Peyer's patch (tissue), 4 donors: ENCODE measurements around the gene MBD4. TPM values are rescaled to one million over a fixed set of nuclear protein-coding genes. Genes with fewer than 3 reads are reported as not detected.
A peak's percentile ranks its signal among the peaks of the same experiment; 100 is the strongest.

ENCODE experiments used
- DNase-seq, 3 donors: peaks; one replicate each; pipeline ENCODE4 v3.0.0-alpha.2; 2017 to 2019
- H3K27ac ChIP-seq, 4 donors: fragments of 200-600 bp; sonication (generic); one replicate each; pipeline ENCODE4 v1.5.1; 2016 to 2019
- H3K27me3 ChIP-seq, 2 donors: fragments of 200-600 bp; sonication (generic); one replicate each; pipeline ENCODE4 v1.5.1; 2019
- H3K36me3 ChIP-seq, 3 donors: fragments of 200-600 bp; sonication (generic); one replicate each; pipeline ENCODE4 v1.5.1; 2016 to 2019
- H3K4me1 ChIP-seq, 4 donors: fragments of 200-600 bp; sonication (generic); one replicate each; pipeline ENCODE4 v1.5.1; 2016 to 2019
- H3K4me3 ChIP-seq, 4 donors: fragments of 200-600 bp; sonication (generic); 1 replicate in 3 of 4; 2 replicates in 1 of 4; pipeline ENCODE4 v1.5.1; 2016 to 2019; ENCODE audit warnings: mild to moderate bottlenecking in 1 of 4
- H3K9me3 ChIP-seq, 4 donors: fragments of 200-600 bp; sonication (generic); one replicate each; pipeline ENCODE4 v1.5.1; 2016 to 2019; ENCODE audit warnings: mild to moderate bottlenecking in 1 of 4
- POLR2A ChIP-seq, 2 donors: fragments of 450-650 bp; IDR thresholded peaks; one replicate each; pipeline ENCODE4 v1.5.1; 2017; ENCODE audit warnings: antibody characterized with exemption in 2 of 2, mild to moderate bottlenecking in 2 of 2, moderate library complexity in 2 of 2
- total RNA-seq, 4 donors: library from RNA; depleted of rRNA; stranded (reverse); fragments of >200 nt; gene quantifications; one replicate each; pipeline ENCODE4 v1.1.0, GENCODE V29; 2016
- TF ChIP-seq, protein P1 (sequence below), 6 experiments: fragments of 450-650 bp in 4 of 6; fragments of 200-600 bp in 2 of 6; sonication (generic) in 1 of 6; IDR thresholded peaks; one replicate each; pipeline ENCODE4 v1.5.1; 2017 to 2019; ENCODE audit warnings: antibody characterized with exemption in 6 of 6, mild to moderate bottlenecking in 3 of 6, moderate library complexity in 1 of 6

The MBD4 gene
- total RNA-seq, 4 donors from 2014 or later = 19.8 to 106 (median 38.3) TPM

DNA sequence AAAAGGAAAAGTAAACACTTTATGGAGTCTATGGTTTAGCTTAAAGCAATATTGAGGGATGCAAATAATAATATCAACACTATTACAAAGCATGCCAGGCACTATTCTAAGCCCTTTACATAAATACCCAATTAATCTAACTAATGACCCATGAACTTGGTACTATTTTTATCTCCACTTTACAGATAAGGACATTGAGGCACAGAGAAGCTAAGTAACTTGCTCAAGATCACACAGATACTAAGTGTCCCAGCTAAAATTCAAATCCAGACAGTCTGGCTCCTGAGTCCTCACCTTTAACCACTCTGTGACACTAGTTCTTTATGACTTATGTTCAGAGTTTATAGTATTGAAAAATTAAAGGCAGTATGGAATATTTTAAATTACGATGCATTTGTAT lies 5.6 kb downstream of the MBD4 start:
- Histone ChIP-seq H3K4me1 (peaks cover 0 to 19% (median 5%) of the 10 kb centered on the region in 4 donors), H3K27ac (peak overlapping the region in 1 of 4 donors; percentile 50), H3K36me3 (peaks cover 0 to 63% (median 0%) of the 10 kb centered on the region in 3 donors), H3K27me3 (no peaks in the 10 kb centered on the region), H3K9me3 (no peaks in the 10 kb centered on the region), H3K4me3 (no peak overlapping the region)
- TF ChIP-seq, protein P1, sequence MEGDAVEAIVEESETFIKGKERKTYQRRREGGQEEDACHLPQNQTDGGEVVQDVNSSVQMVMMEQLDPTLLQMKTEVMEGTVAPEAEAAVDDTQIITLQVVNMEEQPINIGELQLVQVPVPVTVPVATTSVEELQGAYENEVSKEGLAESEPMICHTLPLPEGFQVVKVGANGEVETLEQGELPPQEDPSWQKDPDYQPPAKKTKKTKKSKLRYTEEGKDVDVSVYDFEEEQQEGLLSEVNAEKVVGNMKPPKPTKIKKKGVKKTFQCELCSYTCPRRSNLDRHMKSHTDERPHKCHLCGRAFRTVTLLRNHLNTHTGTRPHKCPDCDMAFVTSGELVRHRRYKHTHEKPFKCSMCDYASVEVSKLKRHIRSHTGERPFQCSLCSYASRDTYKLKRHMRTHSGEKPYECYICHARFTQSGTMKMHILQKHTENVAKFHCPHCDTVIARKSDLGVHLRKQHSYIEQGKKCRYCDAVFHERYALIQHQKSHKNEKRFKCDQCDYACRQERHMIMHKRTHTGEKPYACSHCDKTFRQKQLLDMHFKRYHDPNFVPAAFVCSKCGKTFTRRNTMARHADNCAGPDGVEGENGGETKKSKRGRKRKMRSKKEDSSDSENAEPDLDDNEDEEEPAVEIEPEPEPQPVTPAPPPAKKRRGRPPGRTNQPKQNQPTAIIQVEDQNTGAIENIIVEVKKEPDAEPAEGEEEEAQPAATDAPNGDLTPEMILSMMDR (IDR thresholded peaks at IDR 0.05) = no peak
- no peak for TF ChIP-seq POLR2A (IDR thresholded peaks at IDR 0.05)
- no peak for DNase-seq

DNA sequence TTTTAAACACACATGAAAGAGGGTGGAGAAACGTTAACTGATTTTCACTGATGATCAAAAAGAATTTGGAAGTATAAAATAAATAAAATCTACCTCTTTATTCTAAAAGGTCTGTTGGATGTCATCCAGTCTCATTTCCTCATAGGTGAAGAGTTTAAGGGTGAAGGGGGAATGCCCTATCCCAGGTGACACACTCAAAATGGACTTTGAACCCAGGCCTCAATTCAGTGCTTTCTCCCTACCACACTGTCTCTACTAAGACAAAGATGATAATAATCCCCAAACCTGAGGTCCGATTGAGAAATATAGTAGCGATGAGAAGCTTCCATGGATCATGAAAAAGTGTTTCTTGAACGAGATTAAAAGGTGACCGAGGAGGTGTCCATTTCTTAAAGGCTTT lies 6.2 kb downstream of the MBD4 start:
- no peaks in the 10 kb centered on the region for H3K27me3 ChIP-seq
- peaks cover 0 to 17% (median 5%) of the 10 kb centered on the region in 4 donors for H3K4me1 ChIP-seq
- no peak overlapping the region for H3K4me3 ChIP-seq
- peak in 1 of 3 donors; percentile 65 for DNase-seq
- peak overlapping the region in 1 of 4 donors; percentile 45 for H3K27ac ChIP-seq
- peaks cover 0 to 63% (median 0%) of the 10 kb centered on the region in 3 donors for H3K36me3 ChIP-seq
- no peaks in the 10 kb centered on the region for H3K9me3 ChIP-seq
- TF ChIP-seq, protein P1 (IDR thresholded peaks at IDR 0.05) = no peak
- no peak for TF ChIP-seq POLR2A (IDR thresholded peaks at IDR 0.05)

DNA sequence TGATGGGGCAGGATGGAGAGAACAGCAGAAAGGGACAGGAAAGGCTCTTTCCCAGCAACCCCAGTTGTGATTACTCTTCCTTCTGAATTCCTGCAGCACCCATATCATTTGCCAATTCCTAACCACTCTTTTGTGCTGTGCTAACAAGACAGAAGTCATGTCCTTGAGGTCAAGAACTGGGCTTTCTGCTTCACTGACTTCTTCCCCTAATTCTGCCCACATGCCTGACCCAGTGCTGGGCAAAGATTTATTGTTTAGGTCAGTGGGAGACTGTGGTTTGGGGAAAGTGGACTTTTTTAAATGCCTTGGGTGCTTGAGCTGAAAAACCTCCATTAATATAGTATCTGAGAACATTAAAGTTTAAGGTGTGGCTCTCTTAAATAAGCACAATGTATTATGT lies 7.1 kb downstream of the MBD4 start:
- H3K9me3 ChIP-seq = no peaks in the 10 kb centered on the region
- peaks cover 0 to 60% (median 0%) of the 10 kb centered on the region in 3 donors for H3K36me3 ChIP-seq
- H3K4me3 ChIP-seq = no peak overlapping the region
- H3K27ac ChIP-seq = no peak overlapping the region
- no peak for DNase-seq
- no peak for TF ChIP-seq POLR2A (IDR thresholded peaks at IDR 0.05)
- TF ChIP-seq, protein P1 (IDR thresholded peaks at IDR 0.05) = no peak
- H3K4me1 ChIP-seq = peaks cover 0 to 17% (median 3%) of the 10 kb centered on the region in 4 donors
- H3K27me3 ChIP-seq = no peaks in the 10 kb centered on the region

DNA sequence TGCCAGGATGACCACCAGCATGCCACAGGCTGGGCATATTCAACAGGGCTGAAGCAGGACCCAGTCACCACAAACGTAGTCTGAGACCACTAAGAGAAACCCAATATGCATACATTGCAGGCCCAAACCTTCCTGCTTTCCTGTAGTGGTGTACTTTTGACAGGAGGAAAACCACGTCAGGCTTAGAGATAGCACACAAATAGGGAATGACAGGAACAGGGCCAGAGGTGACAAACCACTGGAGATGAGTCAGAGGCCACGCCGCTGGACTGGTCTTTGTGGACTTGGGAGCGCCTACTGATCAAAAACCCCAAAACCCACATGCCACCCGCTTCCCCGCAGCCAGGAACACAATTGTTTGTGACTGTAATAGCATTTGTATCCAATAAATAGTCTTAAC lies 7.7 kb downstream of the MBD4 start:
- TF ChIP-seq, protein P1 (IDR thresholded peaks at IDR 0.05) = no peak
- TF ChIP-seq POLR2A (IDR thresholded peaks at IDR 0.05) = no peak
- H3K4me1 ChIP-seq = peaks cover 0 to 18% (median 4%) of the 10 kb centered on the region in 4 donors
- no peak overlapping the region for H3K27ac ChIP-seq
- H3K27me3 ChIP-seq = no peaks in the 10 kb centered on the region
- no peak for DNase-seq
- no peak overlapping the region for H3K4me3 ChIP-seq
- no peaks in the 10 kb centered on the region for H3K9me3 ChIP-seq
- H3K36me3 ChIP-seq = peaks cover 0 to 54% (median 0%) of the 10 kb centered on the region in 3 donors

DNA sequence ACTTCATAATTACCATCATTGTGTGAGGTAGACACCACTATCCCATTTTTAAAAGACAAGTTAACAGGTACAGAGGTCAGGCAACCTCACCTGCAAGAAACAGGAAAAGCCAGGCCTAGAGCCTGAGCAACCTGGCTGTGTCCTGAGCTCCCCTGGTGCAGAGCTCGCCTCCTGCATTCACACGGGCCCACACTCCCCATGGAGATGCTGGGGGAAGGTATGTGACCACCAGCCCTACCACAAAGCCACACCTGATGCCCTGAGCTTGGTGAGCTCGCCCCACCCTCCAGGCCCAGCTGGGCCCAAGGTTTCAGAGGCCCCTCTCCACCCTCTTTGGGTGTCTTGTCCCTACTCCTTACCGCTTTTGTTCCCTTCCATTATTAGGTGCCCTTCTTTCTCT lies 10.1 kb downstream of the MBD4 start:
- Histone ChIP-seq H3K4me1 (peaks cover 0 to 18% (median 4%) of the 10 kb centered on the region in 4 donors), H3K27ac (peak overlapping the region in 1 of 4 donors; percentile 5), H3K9me3 (no peaks in the 10 kb centered on the region), H3K36me3 (peaks cover 0 to 41% (median 0%) of the 10 kb centered on the region in 3 donors), H3K27me3 (no peaks in the 10 kb centered on the region), H3K4me3 (no peak overlapping the region)
- no peak for DNase-seq
- no peak for TF ChIP-seq POLR2A (IDR thresholded peaks at IDR 0.05)
- TF ChIP-seq, protein P1 (IDR thresholded peaks at IDR 0.05) = no peak

DNA sequence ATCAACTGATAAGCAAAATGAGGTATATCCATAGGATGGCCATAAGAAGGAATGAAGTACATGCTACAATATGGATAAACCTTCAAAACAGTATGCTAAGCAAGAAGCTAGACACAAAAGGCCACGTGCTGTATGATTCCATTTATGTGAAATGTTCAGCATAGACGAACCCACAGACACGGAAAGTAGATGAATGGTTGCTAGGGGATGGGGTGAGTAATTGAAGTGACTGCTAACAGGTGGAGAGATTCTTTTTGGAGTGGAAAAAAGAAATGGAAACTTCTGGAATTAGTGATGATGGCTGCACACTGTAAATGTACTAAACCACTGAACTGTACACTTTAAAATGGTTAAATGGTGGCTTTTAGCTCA lies 10.7 kb downstream of the MBD4 start:
- peaks cover 0 to 16% (median 4%) of the 10 kb centered on the region in 4 donors for H3K4me1 ChIP-seq
- no peak for TF ChIP-seq POLR2A (IDR thresholded peaks at IDR 0.05)
- TF ChIP-seq, protein P1 (IDR thresholded peaks at IDR 0.05) = no peak
- H3K9me3 ChIP-seq = no peaks in the 10 kb centered on the region
- peaks cover 0 to 41% (median 0%) of the 10 kb centered on the region in 3 donors for H3K36me3 ChIP-seq
- peak overlapping the region in 3 of 4 donors; percentile 2 to 52 (median 22) for H3K27ac ChIP-seq
- peak overlapping the region in 1 of 4 donors; percentile 57 for H3K4me3 ChIP-seq
- no peaks in the 10 kb centered on the region for H3K27me3 ChIP-seq
- DNase-seq = no peak
